A673 (cell line): Measurements from ENCODE around the gene ETV6.

ENCODE experiments used
- CTCF ChIP-seq: fragments of 300-800, 200-600 bp; sonication (generic); conservative IDR thresholded peaks from 2 replicates; pipeline ENCODE4 v1.5.1; 2017; ENCODE audit warnings: low read depth, mild to moderate bottlenecking, antibody characterized with exemption, low read length, moderate library complexity, mixed read lengths
- EZH2 ChIP-seq: fragments of 200-600 bp; sonication (generic); IDR thresholded peaks from 2 replicates; pipeline ENCODE4 v1.6.1; 2017; ENCODE audit warnings: borderline replicate concordance, low read depth, mild to moderate bottlenecking, mixed read lengths, antibody characterized with exemption, low read length; ENCODE audit not compliant: poor library complexity, severe bottlenecking

GRCh38 chr12:11664101-11664500 is 14.6 kb downstream of the ETV6 start:
- TF ChIP-seq CTCF: no peak
- TF ChIP-seq EZH2: no peak
